Ovary (tissue), 3 donors: ENCODE data around the gene DUSP9.

Source experiments
- CTCF ChIP-seq, 3 donors: fragments of 450-650 bp in 2 of 3; fragments of 200-600 bp in 1 of 3; IDR thresholded peaks; one replicate each; pipeline versions ENCODE4 v1.5.1 to v1.8.0; 2016 to 2022; ENCODE audit warnings: antibody characterized with exemption in 3 of 3, mild to moderate bottlenecking in 1 of 3
- EP300 ChIP-seq: sonication (generic); formaldehyde crosslinking; IDR thresholded peaks from one replicate; pipeline ENCODE4 v1.6.1; 2017; ENCODE audit warnings: antibody characterized with exemption
- POLR2A ChIP-seq: fragments of 450-650 bp; IDR thresholded peaks from one replicate; pipeline ENCODE4 v1.6.1; 2017; ENCODE audit warnings: antibody characterized with exemption, mild to moderate bottlenecking, moderate library complexity
- donor health status: DM: no; HTN: no; CAD: no.

- no peak for TF ChIP-seq CTCF (IDR thresholded peaks at IDR 0.05)
- no peak for TF ChIP-seq POLR2A
- no peak for TF ChIP-seq EP300
Measured at GRCh38 chrX:153648358-153649177, 1.6 kb downstream of the DUSP9 start.
